Activated naive CD4-positive, alpha-beta T cell treated with anti-CD3 and anti-CD28 coated beads, Interleukin-2, amount 50 U/mL, for 16 hours (primary cell): ENCODE data around the gene ACADSB.
A peak's percentile ranks its signal among the peaks of the same experiment; 100 is the strongest.

Source experiments
- DNase-seq: peaks from one replicate; pipeline ENCODE4 v3.0.0-alpha.2; 2020

The ACADSB gene

GRCh38 chr10:123008355-123009104, at the start of gene ACADSB, which contains the start of gene IKZF5:
Gene ACADSB, plus strand, starts transcription at chr10:123009006. Its CDS starts 24 bp downstream, at chr10:123009030.
Gene IKZF5, minus strand, starts transcription at chr10:123008795. Its CDS starts 10,170 bp downstream, at chr10:122998625.
- DNase-seq = peak; percentile 96

- no peak for DNase-seq
These were observed 46.4 kb upstream of the ACADSB start for GRCh38 chr10:122962405-122962804.

GRCh38 chr10:122966879-122967278, 41.9 kb upstream of the ACADSB start:
- DNase-seq = no peak

DNA sequence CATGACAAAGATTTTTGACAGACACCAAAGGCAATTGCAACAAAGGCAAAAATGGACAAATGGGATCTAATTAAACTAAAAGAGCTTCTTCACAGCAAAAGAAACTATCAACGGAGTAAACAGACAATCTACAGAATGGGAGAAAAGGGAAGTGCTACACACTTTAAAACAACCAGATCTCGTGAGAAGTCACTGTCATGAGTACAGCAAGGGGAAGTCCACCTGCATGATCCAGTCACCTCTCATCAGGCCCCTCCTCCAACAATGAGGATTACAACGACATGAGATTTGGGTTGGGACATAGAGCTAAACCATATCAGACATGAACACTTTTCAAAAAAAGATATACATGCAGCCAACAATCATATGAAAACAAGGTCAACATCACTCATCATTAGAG, 40.1 kb upstream of the ACADSB start:
- no peak for DNase-seq

GRCh38 chr10:122974023-122974422, 34.8 kb upstream of the ACADSB start:
- no peak for DNase-seq

GRCh38 chr10:122974543-122975064, 34.2 kb upstream of the ACADSB start:
- no peak for DNase-seq

DNA sequence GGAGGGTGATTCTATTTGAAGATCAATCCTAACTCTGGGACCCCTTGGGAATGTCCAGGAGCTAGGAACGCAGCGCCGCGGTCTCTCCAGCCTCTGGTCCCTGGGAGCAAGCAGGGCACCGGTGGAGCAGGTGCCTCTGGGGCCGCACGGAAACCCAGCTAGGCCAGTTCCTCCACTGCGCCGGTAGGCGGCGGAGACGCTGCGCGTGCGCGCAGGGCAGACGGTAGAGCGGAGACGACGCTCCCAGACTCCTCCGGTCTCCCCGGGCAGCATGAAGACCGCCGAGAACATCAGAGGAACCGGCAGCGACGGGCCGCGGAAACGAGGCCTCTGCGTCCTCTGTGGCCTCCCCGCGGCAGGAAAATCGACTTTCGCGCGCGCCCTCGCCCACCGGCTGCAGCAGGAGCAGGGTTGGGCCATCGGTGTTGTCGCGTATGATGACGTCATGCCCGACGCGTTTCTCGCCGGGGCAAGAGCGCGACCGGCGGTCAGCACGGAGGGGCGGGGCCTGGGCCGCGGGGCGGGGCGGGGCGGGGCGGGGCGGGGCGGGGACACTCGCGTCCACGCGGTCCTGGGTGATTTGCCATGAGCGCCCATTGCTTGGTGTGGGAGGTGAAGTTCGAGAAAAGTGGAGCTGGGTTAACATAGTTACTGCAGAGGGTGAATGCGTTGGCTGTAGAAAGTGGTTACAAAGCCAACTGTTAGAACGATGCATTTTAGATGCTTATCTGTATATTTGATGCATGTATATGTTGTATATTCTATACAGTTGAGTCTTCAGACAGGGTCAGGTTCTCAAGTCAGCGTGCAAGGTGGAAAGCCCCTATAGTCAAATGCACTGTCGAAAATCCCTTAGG, 28.4 kb upstream of the ACADSB start, which contains the start of gene PSTK:
PSTK (plus strand) TSS at position 193 of the 857 bp plus-strand sequence; CDS start at position 272, 79 bp downstream.
- DNase-seq = peak; percentile 86

DNA sequence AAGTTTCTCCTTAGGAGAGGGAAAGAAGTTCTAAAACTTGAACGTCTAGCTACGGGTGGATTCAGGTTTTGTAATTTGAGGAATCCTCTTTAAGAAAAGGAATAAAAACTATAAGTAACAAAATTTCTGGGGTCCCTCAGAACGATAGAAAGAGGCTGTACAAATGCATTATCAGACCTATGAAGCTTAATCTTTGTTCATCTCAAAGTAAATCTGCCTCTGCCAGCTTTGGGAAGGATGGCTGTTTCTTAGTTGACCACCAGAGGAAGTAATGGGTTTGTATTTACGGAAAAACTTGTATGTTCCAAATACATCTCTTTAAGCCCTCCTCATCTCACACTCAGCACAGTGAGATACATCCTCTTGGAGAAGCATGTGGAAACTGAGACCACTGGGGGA, 27.7 kb upstream of the ACADSB start:
- no peak for DNase-seq

DNA sequence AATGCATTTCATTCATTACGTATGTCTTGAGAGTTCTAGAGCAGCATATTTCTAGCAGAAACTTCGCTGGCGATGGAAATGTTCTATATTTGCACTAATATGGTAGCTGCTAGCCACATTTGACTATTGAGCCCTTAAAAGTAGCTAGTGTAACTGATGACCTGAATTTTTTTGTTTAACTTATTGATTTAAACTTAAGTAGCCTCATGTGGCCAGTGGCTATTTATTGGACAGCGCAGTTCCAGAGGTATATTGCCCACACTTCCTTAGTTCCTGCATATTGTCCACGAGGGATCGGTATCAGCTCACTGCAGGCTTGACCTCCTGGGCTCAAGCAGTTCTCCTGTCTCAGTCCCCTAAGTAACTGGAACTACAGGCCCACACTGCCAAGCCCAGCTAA, 24.9 kb upstream of the ACADSB start:
- DNase-seq = no peak

GRCh38 chr10:122984708-122985107, 24.1 kb upstream of the ACADSB start:
- DNase-seq = no peak

GRCh38 chr10:122986335-122986734, 22.5 kb upstream of the ACADSB start:
- DNase-seq = no peak

- no peak for DNase-seq
These were observed 20.3 kb upstream of the ACADSB start for GRCh38 chr10:122988501-122988900.

GRCh38 chr10:122990278-122990677, 18.5 kb upstream of the ACADSB start:
- DNase-seq = no peak

GRCh38 chr10:122992031-122992585, 16.7 kb upstream of the ACADSB start:
- no peak for DNase-seq

GRCh38 chr10:122993797-122994336, 14.9 kb upstream of the ACADSB start:
- no peak for DNase-seq

DNA sequence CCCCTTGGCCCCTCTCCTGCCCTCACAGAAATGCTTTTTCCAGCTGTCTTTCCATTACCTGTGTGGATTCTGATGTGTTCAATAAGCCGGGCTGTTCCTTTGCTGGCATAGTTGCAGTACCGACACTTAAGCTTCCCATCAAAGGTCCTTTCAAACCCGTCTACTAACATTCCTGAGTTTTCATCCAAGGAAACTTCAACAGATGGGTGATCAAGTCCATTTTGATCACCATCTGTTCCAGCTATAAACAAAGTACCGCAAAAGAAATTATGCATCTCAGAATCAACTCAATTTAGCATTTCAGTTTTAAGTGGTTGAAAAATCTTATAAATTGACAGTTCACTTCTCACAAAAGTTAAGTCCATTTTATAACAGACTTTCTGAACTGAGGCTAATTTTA, 12.9 kb upstream of the ACADSB start:
- no peak for DNase-seq

DNA sequence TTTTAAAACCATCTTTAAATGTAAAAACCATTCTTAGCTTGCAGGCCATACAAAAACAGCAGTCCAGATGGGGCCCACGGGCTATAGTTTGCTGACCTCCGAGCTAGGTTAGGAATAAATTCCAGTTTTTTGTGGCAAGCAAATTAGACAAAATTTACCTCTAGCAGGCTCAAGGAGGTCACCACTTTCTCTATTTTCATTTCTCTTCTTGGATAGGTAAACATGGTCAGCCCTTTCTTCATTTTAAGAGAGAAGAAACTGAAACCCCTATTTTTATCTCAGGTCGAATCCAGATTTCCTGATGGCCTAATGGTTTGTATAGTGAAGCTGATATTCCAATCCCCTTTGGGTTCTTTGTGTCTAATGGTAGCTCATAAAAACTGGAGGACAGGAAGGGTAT, 10.9 kb upstream of the ACADSB start:
- no peak for DNase-seq

GRCh38 chr10:122998360-122998917, 10.4 kb upstream of the ACADSB start:
- DNase-seq = no peak

GRCh38 chr10:122998934-122999333, 9.9 kb upstream of the ACADSB start:
- DNase-seq = no peak

GRCh38 chr10:122999347-122999746, 9.5 kb upstream of the ACADSB start:
- DNase-seq = no peak

DNA sequence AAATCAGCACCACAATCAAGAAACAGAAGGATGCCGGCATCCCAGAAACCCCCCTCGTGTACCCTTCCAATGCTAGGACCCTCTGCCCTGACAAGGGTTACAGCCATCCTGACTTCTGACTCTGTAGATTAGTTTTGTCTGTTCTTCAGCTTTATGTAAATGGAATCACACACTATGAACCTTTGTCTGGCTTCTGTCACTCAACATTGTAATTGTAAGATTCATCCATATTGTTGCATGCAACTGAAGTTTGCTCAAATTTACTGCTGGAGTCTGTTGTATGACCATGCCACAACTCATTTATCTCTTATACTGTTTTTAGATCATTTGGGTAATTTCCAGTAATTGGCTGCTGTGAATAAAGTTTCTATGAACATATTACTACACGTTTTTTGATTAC, 8.7 kb upstream of the ACADSB start:
- DNase-seq = no peak

DNA sequence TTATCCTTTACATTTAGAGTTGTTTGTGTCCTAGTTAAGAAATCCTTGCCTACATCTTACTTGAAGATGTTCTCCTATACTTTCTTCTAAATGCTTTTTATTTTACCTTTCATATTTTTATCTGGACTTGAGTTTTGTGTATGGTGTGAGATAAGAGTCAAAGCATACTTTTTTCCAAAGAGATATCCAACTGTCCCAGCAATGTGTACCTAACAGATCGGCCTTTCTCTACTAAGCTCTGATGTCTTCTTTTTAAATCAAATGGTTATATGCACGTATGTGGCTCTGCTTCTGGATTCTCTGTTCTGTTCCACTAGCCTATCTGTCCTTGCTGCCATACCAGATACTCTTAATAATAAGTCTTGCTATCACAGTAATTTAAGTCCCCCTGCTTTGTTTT, 7.4 kb upstream of the ACADSB start:
- DNase-seq = no peak

GRCh38 chr10:123004298-123004697, 4.5 kb upstream of the ACADSB start:
- DNase-seq = no peak
